GM19035 (cell line): ENCODE measurements around the gene E2F3.

Source experiments
- ATAC-seq: cut with Tn5 transposase; IDR thresholded peaks from one replicate; pipeline ENCODE4 v1.9.1; 2021; ENCODE audit not compliant: unreplicated experiment

Gene E2F3

DNA sequence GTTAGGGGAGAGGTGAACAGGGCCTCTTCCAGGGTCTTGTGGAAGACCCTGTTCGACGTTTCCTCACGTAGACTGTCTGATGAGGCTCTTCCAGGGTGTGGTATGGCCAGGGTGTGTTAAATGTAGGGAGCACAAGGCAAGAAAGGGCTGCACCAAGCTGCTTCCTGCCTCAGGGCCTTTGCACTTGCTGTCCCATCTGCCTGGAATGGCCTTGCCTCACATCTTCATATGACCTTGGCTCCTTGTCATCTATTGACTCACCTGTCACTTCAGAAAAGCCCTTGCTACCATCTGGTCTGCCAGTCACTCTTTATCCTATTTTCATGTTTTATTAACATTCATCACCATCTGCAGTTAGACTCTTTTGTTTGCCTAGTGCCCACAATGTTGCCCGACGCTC lies 31.0 kb downstream of the E2F3 start:
- no peak for ATAC-seq

DNA sequence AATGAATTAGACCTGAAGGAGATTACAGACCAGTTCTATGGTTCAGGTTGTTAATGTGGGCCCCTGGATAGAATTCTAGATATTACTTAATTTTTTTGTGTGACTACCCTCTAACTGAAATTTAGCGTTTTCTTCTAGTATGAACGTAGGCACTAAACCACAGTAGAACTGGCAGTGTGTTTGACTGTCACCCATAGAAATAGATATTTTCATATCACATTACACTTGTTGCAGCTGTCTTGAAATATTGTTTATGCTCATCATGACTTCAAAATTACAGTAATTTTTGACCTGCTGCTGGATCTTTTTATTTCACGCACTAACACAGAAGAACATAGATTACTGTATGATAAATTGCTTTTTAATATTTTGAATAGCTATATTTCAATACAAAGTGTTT lies 31.6 kb downstream of the E2F3 start:
- ATAC-seq, result no peak

DNA sequence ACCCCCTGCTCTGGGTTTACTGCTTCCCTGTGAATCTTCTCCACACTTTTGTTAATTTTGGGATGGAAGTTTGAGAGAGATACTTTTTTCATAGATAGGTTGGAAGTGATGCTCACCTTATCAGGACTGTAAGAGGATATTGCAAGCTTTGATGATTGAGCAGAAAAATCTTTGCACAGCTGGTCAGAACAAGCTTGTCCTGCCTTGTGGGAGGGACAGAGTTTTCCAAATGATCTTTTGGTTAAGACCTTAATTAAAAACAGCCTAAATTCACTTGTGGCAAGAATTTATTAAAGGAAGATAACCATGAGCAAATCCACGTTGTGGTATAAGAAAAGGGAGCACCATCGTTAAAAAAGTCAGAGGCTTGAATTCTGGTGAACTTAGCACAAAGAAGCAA lies 32.2 kb downstream of the E2F3 start:
- no peak for ATAC-seq

DNA sequence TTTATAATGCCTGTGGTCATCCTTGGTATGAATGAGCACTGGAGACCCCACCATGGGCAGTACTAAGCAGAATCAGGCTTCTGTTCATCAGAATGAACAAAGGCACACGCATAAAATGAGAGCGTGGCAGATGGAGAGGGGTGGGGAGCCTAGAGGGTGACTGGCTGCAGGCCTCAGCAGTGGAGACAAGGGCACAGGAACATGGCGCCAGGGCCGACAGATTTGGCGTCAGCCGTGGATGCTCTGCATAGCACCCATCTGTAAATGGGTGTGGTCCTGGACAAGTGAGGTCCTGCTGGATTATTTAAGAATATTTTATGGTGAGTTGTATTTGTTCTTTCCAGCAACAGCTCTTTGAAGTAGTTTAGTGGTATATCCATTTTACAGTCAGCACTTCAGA lies 33.1 kb downstream of the E2F3 start:
- no peak for ATAC-seq

DNA sequence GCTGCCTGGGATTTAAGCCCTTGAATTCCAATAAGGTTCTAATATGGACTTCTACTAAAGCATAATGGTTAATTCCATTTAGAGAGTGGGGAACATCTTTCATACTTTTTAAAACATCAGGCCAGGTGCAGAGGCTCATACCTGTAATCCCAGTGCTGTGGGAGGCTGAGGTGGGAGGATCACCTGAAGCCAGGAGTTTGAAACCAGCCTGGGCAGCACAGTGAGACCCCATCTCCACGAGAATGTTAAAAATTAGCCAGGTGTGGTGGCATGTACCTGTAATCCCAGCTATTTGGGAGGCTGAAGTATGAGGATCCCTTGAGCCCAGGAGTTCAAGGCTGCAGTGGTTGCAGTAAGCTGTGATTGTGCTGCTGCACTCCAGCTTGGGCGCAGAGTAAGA lies 35.0 kb downstream of the E2F3 start:
- no peak for ATAC-seq

DNA sequence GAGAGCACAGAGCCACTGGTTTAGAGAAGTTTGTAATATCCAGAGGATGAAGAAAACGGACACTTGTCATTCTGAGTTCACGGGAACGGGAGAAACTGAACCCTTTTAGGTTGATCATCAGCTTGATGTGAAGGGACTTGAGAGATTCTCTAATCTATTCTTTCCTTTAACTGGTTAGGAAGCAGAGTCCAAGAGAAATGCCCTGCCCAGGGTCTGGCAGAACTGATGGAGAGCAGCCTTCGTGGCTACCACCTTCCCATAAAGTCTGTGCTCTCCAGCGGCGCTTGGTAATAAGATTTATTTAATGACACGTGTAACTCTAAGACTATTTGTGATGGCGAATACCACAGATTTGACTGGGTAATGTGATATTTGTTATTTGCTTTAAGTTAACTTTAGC lies 36.0 kb downstream of the E2F3 start:
- ATAC-seq, result no peak

DNA sequence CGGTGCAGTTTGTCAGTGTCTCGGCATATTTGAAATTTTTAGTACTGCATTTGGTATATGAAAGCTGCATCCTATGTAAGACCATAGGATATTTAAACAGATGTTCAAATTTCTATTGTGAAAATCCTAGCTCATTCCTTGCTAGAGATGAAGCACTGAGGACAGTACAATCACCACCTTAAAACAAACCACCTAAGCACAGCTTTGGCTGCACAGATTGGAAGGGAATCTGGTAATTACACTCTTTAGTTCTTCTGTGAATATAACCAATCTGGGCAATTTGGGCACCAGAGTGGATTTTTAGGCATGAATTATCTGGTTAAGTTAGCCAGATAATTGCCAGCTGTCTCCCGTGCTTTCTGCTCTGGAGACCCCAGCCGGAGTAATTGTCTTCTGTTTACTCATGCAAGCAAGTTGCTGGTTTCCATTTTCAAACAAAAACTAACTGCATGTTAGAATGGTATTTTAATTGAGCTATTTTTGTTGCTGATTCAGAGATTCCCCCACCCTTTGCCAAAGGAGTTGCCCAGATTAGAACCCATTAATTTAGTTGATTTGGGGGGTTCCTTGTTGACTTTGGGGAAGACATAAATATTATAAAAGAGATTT lies 36.9 kb downstream of the E2F3 start:
- ATAC-seq, result no peak

DNA sequence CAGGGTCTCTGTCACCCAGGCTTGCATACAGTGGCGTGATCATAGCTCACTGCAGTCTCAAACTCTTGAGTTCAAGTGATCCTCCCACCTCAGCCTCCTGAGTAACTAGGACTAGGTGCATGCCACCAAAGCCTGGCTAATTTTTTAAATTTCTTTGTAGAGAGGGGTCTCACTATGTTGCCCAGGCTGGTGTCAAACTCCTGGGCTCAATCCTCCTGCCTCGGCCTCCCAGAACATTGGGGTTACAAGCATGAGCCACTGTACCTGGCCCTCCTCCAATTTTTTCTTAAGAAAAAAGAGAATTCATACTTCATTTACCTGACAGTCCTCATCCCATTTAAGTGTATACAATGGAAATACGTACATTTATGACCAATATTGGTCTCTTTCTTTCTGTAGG lies 37.9 kb downstream of the E2F3 start:
- no peak for ATAC-seq

DNA sequence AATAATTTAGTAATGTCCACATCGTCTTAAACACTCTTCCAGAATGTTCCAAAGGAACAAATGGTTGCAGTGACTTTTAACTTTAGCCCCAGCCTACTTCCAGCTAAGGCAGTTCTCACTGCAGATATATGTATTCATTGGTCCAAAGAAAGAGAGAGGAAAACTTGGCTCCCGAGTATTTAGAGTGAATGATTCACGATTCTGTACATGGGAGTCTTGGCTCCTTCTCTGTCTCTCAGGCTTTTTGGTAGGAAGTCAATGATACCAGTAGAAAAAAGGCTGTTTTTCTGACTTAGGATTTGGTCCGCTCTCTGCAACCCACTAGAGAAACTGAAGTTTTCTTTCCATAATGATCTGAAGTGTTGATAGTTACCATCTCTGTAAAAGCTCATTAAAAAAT lies 38.6 kb downstream of the E2F3 start:
- ATAC-seq, result no peak

DNA sequence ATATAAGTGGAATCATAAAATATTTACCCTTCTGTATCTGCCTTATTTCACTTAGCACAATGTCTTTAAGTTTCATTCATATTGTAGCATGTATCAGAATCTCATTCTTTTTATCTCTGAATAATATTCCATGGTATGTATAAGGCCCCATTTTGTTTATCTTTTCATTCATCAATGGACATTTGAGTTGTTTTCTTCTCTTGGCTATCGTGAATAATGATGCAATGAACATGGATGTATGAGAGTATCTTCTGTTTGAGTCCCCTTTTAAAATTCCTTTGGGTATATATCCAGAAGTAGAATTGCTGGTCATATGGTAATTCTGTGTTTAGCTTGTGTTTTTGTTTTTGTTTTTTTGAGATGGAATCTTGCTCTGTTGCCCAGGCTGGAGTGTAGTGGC lies 39.6 kb downstream of the E2F3 start:
- ATAC-seq, result no peak

DNA sequence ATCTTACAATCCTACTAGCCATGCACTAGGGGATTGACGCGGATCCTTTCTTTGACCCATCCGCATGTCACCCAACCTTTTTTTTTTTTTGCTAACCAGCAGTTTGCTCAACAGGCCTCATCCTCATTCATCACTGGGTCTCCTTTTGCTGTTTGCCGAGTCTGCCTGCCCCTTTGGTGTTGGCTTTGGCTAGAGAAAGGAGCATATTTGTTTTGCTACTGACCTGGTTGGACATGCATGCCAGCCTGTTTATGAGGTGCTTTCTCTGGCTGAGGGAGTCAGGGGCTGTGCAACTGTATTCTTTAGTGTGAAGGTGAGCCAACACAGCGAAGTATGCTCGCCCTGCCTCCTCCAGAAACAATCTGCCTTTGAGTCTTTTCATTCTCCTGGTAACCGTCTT lies 40.2 kb downstream of the E2F3 start:
- ATAC-seq, result no peak

DNA sequence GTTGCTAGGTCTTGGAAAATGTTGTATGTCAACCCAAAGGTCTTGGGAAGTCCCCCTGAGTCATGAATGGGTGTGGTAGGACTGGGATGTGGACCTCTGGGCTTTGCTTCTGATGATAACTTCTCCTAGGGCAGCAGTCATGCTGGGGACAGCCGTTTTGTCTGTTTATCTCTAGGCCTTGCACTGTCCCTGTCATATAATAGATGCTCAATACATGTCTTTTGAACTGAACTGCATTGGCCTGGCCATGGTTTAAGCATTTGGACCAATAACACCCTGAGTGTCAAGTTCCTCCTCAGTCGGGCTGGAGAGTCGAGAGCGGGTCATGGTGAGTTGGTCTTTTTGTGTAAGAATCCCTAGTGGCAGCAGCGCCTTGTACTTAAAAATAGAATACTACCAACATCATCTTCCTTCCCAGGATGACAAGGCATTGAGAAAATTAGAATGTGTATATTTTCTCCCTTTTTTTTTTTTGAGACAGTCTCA lies 43.1 kb downstream of the E2F3 start:
- ATAC-seq, result no peak

DNA sequence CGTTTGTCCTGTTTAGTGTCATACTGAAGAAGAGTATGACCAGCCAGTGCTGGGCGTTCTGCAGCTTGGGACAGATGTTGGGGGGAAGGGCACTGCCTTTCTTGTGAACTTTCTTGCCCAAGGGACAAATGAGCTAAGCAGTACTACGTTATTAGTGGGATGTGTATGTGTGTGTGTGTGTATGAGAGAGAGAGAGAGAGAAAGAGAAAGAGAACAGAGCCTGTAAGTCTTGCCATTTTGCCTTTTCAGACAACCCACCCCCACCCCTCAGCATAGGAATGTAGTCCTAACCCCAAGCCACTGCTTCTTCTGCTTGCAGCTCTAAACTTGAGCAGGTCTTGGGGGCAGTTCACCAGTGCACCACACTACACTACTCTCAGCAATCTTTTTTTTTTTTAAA lies 45.5 kb downstream of the E2F3 start:
- no peak for ATAC-seq

DNA sequence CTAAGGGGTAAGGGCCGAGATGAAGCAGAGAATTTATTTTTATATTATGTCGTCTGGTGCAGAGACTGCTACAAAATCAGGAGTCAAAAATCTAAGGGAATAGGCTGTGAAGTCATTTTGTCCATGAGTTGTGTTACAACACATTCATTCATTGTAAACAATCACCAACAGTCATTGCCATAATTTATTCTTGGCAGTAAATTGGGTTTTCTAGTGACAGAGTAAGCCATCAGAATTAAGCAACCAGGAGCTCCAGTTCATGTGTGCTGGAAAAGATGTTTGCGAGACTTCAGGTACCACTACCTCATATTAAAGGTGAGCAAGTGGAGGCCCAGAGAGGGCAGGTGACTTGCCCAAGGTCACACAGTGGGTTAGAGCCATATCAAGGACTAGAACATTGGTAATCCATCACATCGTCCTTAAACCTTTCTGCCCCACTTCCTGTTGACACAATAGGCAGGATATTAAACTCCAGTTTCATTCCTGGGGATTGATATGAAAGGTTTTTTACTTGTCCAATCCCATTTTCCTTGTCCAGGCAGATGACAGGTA lies 46.0 kb downstream of the E2F3 start:
- ATAC-seq, result no peak

DNA sequence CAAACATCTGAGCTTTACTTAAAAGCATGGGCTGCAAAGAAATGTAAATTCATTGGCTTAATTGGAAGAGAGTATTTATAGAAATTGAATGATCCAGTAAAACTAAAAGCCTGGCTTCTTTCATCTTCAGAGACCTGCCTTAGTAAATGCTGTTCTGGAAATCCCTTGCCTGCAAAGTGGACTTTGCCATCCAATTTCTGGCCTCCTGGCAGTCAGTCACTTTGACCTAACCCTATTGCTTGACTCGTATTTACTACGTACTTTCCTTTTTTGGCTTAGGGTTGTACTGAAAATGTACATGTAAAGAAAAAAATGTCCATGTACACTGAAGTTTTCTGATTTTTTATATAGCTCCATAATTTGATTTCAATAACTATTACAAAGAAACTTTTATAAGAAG lies 47.1 kb downstream of the E2F3 start:
- no peak for ATAC-seq

DNA sequence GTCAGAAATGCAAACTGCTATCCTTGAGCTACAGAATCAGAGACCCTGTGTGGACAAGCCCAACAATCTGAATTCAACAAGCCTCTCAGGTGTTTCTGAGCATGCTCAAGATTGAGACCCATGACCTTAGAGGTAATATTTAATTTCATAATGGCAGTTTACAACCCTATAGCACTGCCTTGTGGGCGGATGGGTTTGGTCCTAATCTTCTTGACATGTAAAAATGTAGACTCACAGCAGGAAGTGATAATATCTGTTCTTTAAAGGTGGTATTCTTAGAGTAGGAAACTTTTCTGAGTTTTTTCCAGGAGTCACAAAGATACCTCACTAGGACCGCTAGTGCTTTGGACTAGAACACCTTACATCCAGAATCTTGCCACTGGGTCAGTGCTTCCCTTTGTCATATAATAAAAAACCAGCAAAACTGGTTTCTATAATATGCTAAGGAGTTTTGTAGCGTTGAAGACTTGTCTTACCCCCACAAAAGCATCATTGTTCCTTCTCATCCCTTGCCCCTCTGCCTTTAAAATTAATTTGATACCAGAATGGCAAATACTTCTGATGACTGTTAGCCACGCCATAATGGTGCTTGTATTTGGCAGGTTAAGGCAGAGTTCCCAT lies 52.6 kb downstream of the E2F3 start:
- ATAC-seq, result no peak

DNA sequence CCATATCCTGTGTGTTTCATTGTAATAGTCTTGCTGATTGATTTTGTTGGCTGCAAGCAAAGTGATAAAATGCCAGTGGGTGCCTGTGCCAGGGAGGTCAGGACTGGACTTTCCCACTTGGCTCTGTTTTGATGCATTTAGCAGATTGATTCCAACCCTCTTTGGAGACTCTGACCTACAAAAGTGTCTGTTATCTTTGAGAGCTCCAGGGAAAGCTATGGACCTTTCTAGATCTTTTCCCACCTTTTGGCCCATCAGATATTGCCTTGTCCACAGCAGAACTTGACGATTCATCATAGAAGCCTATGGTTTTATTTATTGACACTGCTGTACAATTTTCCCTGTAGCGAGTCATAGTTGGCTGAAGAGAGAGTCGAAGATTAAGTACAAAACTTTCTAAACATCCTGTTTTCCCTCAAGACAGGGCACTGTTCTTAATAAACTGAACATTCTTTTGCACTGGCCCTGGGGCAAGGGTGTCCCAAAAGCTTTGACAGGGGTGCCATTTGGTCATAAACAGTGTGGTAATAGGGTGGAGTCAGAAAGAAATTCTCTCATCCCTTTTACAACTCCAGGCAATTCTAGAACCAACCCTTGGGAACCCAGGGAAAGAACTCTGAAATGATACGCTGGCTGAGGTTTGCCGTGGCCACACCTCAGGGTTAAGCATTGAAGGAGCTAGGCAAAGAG lies 53.7 kb downstream of the E2F3 start:
- no peak for ATAC-seq

DNA sequence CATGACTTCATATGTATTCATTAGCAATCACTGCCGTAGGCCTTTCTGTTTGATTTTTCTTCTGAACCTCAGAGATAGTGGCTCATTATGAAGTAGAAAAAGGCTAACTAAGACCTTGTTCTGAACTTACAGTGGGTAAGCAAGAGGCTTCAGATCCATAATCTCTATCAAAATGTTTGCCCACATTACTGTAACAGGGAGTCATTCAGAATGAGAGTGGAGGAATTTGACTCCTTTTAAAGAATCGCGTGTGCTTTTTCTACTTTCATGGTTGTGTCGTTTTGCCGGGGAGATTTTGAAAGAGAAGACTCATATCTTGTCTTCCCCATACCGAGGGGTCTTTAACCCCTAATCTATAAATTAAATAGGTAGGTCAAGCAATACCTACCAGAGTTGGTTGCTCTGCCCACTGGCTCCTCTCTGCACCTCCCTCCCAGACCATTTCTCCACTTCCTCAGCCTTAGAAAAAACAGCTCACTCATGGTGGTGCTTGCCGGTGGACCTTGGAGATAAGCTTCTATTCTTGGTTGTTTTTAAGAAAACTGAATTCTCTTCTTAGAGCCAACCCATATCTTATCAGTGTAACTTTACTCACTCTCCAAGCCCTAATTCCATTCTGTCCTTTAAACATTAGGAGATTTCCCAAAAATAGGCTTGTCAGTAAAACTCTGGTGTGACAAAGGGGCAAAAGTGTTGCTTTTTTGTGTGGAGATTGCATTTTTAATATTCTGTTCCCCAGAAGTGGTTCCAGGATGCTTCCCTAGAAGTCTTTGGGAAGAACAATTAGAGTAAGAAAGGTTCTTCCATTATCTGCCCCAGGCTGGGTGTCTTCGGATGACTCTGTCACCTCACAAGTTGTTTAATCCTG lies 56.6 kb downstream of the E2F3 start:
- no peak for ATAC-seq

DNA sequence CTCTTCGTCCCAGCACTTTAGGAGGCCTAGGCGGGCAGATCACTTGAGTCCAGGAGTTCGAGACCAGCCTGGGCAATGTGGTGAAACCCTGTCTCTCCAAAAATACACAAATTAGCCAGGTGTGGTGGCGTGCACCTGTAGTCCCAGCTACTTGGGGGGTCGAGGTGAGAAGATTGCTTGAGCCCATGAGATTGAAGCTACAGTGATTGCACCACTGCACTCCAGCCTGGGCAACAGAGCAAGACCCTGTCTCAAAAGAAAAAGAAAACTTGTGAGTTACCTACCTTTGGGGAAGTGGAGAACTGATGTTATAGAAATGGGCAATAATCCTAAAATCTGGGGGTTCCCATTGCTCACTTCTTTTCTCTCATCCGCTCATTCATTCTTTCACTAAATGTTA lies 58.0 kb downstream of the E2F3 start:
- ATAC-seq, result no peak

DNA sequence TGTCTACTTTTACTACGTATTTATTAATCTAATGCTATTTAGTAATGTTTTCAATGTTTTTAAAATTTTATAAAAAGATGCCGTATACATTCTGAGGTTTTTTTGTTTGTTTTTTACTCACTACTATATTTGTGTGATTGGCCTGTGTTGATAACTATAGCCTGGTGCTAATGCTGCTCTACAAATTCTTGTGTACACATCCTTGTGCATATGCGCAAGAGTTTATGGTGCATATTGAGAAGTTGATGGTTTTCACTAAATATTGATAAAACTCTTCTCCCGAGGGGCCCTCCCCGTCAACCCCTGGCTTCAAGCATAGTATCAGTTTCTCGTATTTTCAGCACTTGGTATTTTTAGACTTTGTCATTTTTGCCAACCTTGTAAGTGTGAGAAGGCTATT lies 59.9 kb downstream of the E2F3 start:
- ATAC-seq, result no peak

DNA sequence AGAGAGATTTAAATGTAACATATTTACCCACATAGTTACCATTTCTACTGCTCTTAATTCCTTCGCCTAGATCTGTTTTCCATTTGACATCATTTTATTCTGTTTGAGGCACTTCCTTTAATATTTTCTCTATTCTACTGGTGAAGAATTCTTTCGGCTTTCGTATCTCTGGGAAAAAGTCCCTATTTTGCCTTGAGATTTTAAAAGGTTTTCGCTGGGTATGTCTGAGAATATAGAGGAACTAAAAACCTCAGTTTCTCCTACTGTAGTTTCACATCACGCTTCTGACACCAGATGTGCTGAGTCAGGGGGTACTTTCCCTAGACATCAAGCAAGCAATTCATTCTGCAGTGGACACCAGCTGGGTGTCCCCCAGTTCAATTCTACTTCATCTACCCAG lies 61.7 kb downstream of the E2F3 start:
- peak; percentile 60 for ATAC-seq
